ENCODE data around the gene LGALS9C.
"Not testable (repeated sequence)": the region's sequence is repeated elsewhere in the genome, so short reads cannot be mapped to it uniquely, and the experiment has no call there.

DNA sequence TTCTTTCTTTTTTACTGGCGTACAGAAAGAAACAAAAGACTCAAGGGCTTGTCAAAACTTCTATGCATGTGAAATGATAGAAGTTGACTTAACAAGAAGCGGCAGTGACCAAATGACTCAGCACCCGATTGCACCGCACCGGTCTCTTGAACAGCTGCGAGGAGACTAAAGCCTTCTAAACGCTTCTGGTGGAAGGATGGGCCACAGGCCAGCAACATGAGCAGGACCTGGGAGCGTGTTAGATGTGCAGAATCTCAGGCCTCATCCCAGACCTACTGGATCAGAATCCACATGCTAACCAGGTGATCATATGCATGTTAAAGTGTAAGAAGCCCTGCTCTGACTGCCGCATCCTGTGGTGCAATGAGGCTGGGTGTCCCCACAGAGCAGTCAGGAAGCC, 31.1 kb downstream of the LGALS9C start:
- TF ChIP-seq, protein P1, sequence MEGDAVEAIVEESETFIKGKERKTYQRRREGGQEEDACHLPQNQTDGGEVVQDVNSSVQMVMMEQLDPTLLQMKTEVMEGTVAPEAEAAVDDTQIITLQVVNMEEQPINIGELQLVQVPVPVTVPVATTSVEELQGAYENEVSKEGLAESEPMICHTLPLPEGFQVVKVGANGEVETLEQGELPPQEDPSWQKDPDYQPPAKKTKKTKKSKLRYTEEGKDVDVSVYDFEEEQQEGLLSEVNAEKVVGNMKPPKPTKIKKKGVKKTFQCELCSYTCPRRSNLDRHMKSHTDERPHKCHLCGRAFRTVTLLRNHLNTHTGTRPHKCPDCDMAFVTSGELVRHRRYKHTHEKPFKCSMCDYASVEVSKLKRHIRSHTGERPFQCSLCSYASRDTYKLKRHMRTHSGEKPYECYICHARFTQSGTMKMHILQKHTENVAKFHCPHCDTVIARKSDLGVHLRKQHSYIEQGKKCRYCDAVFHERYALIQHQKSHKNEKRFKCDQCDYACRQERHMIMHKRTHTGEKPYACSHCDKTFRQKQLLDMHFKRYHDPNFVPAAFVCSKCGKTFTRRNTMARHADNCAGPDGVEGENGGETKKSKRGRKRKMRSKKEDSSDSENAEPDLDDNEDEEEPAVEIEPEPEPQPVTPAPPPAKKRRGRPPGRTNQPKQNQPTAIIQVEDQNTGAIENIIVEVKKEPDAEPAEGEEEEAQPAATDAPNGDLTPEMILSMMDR (IDR thresholded peaks at IDR 0.05; ENCODE audit: low read length), result not testable (repeated sequence)
- TF ChIP-seq EZH2phosphoT487 (IDR thresholded peaks at IDR 0.05; ENCODE audit: low read length); EZH2 (optimal IDR thresholded peaks at IDR 0.05; ENCODE audit: low read depth, low read length): not testable (repeated sequence)
